ENCODE results near the gene KCNB1.

KCNB1 gene

GRCh38 chr20:49343246-49343645 lies 139.2 kb downstream of the KCNB1 start:
- H3K4me3 ChIP-seq (ENCODE audit: low read length, poor library complexity, severe bottlenecking), result no peak overlapping the region
- no peak for TF ChIP-seq EZH2phosphoT487 (IDR thresholded peaks at IDR 0.05; ENCODE audit: borderline replicate concordance)
- TF ChIP-seq, protein P1, sequence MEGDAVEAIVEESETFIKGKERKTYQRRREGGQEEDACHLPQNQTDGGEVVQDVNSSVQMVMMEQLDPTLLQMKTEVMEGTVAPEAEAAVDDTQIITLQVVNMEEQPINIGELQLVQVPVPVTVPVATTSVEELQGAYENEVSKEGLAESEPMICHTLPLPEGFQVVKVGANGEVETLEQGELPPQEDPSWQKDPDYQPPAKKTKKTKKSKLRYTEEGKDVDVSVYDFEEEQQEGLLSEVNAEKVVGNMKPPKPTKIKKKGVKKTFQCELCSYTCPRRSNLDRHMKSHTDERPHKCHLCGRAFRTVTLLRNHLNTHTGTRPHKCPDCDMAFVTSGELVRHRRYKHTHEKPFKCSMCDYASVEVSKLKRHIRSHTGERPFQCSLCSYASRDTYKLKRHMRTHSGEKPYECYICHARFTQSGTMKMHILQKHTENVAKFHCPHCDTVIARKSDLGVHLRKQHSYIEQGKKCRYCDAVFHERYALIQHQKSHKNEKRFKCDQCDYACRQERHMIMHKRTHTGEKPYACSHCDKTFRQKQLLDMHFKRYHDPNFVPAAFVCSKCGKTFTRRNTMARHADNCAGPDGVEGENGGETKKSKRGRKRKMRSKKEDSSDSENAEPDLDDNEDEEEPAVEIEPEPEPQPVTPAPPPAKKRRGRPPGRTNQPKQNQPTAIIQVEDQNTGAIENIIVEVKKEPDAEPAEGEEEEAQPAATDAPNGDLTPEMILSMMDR (conservative IDR thresholded peaks at IDR 0.05; ENCODE audit: low read length), result no peak

DNA sequence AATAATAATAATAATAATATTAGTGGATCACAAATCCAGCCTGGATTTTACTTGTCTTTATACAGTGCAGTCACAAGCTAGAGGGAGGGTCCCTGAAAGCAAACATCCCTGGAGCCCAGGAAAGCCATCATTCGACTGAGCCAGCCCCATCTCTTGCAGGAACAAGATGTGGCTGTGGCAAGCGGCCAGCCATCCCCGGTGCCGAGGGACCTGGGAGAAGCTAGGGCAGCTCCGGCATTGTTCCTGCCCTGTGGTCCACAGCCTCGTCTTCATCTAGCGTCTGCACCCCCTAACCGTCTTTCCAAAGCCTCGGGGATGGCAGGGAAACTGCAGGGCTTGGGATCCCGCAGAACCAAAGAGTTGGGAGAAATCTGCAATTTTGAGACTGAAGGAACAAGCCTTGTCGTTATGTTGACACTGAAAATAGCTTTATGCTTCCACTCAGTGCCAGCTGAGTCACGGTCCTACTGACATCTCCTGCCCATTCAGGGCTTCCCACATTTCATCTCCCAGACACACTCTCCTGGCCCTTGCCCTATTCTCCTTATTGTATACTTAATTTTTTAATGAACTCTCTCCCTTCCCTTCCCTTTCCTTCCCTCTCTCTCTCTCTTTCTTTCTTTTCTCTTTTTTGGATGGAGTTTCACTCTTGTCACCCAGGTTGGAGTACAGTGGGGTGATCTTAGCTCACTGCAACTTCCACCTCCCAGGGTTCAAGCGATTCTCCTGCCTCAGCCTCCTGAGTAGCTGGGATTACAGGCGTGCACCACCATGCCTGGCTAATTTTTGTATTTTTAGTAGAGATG lies 142.1 kb downstream of the KCNB1 start:
- no peak for TF ChIP-seq EZH2phosphoT487 (IDR thresholded peaks at IDR 0.05; ENCODE audit: borderline replicate concordance)
- TF ChIP-seq, protein P1 (conservative IDR thresholded peaks at IDR 0.05; ENCODE audit: low read length), result no peak
- no peaks in the 10 kb centered on the region for H3K27me3 ChIP-seq (ENCODE audit: insufficient read depth, low read length, poor library complexity, severe bottlenecking)
- no peak overlapping the region for H3K4me2 ChIP-seq (ENCODE audit: low read depth, low read length, poor library complexity, severe bottlenecking)
- no peak overlapping the region for H2AFZ ChIP-seq (ENCODE audit: low read length)
- H3F3A ChIP-seq (ENCODE audit: low read depth), result no peaks in the 10 kb centered on the region
- no peak overlapping the region for H3K4me3 ChIP-seq (ENCODE audit: low read length, poor library complexity, severe bottlenecking)
- no peaks in the 10 kb centered on the region for H3K9me3 ChIP-seq (ENCODE audit: insufficient read depth, low read depth, low read length)
- H3K9me2 ChIP-seq (replicated peaks; ENCODE audit: low read depth, low read length), result no peaks in the 10 kb centered on the region
- no peak overlapping the region for H3K9ac ChIP-seq (ENCODE audit: low read depth, low read length, poor library complexity, severe bottlenecking)
- no peaks in the 10 kb centered on the region for H3K4me1 ChIP-seq (ENCODE audit: insufficient read depth, low read length, poor library complexity, severe bottlenecking)
- H3K79me2 ChIP-seq (ENCODE audit: insufficient read depth, low read length), result no peaks in the 10 kb centered on the region
- H4K20me1 ChIP-seq (ENCODE audit: insufficient read depth, low read length, poor library complexity, severe bottlenecking), result no peaks in the 10 kb centered on the region
- no peaks in the 10 kb centered on the region for H3K36me3 ChIP-seq (ENCODE audit: insufficient read depth, low read length)

More at GRCh38 chr20:49343246-49343645, 139.2 kb downstream of the KCNB1 start:
- H3F3A ChIP-seq (ENCODE audit: low read depth), result no peaks in the 10 kb centered on the region
- no peaks in the 10 kb centered on the region for H3K4me1 ChIP-seq (ENCODE audit: insufficient read depth, low read length, poor library complexity, severe bottlenecking)
- H3K79me2 ChIP-seq (ENCODE audit: insufficient read depth, low read length), result no peaks in the 10 kb centered on the region
- H4K20me1 ChIP-seq (ENCODE audit: insufficient read depth, low read length, poor library complexity, severe bottlenecking), result no peaks in the 10 kb centered on the region
- no peaks in the 10 kb centered on the region for H3K9me3 ChIP-seq (ENCODE audit: insufficient read depth, low read depth, low read length)
- H3K9me2 ChIP-seq (replicated peaks; ENCODE audit: low read depth, low read length), result no peaks in the 10 kb centered on the region
- H3K4me2 ChIP-seq (ENCODE audit: low read depth, low read length, poor library complexity, severe bottlenecking), result no peak overlapping the region
- no peaks in the 10 kb centered on the region for H3K36me3 ChIP-seq (ENCODE audit: insufficient read depth, low read length)
- H3K9ac ChIP-seq (ENCODE audit: low read depth, low read length, poor library complexity, severe bottlenecking), result no peak overlapping the region
- no peak overlapping the region for H2AFZ ChIP-seq (ENCODE audit: low read length)
- H3K27me3 ChIP-seq (ENCODE audit: insufficient read depth, low read length, poor library complexity, severe bottlenecking), result no peaks in the 10 kb centered on the region

- no peak for TF ChIP-seq EZH2phosphoT487 (IDR thresholded peaks at IDR 0.05; ENCODE audit: borderline replicate concordance)
- TF ChIP-seq, protein P1 (conservative IDR thresholded peaks at IDR 0.05; ENCODE audit: low read length), result no peak
- Histone ChIP-seq H3F3A (ENCODE audit: low read depth) (no peaks in the 10 kb centered on the region), H3K9ac (ENCODE audit: low read depth, low read length, poor library complexity, severe bottlenecking) (no peak overlapping the region), H3K9me2 (replicated peaks; ENCODE audit: low read depth, low read length) (no peaks in the 10 kb centered on the region), H3K4me3 (ENCODE audit: low read length, poor library complexity, severe bottlenecking) (no peak overlapping the region), H2AFZ (ENCODE audit: low read length) (no peak overlapping the region), H3K36me3 (ENCODE audit: insufficient read depth, low read length) (no peaks in the 10 kb centered on the region), H3K4me2 (ENCODE audit: low read depth, low read length, poor library complexity, severe bottlenecking) (no peak overlapping the region), H3K9me3 (ENCODE audit: insufficient read depth, low read depth, low read length) (no peaks in the 10 kb centered on the region), H4K20me1 (ENCODE audit: insufficient read depth, low read length, poor library complexity, severe bottlenecking) (no peaks in the 10 kb centered on the region), H3K27me3 (ENCODE audit: insufficient read depth, low read length, poor library complexity, severe bottlenecking) (no peaks in the 10 kb centered on the region), H3K79me2 (ENCODE audit: insufficient read depth, low read length) (no peaks in the 10 kb centered on the region), H3K4me1 (ENCODE audit: insufficient read depth, low read length, poor library complexity, severe bottlenecking) (no peaks in the 10 kb centered on the region)
Measured at GRCh38 chr20:49339123-49339522, 143.3 kb downstream of the KCNB1 start.

All from Loucy (cell line).